HUES48 (cell line): ENCODE data around the gene MS4A6A.
"Not testable (repeated sequence)": the region's sequence is repeated elsewhere in the genome, so short reads cannot be mapped to it uniquely, and the experiment has no call there.

Experiments
- H3K27ac ChIP-seq: one replicate; pipeline ENCODE4 v1.7.0; 2013; ENCODE audit warnings: low read depth, low read length, inconsistent platforms
- H3K27me3 ChIP-seq: 2 replicates; pipeline ENCODE4 v1.6.1; 2013; ENCODE audit warnings: mild to moderate bottlenecking, low read length; ENCODE audit not compliant: control insufficient read depth, insufficient read depth
- H3K36me3 ChIP-seq: 2 replicates; pipeline ENCODE4 v1.6.1; 2013; ENCODE audit warnings: low read length; ENCODE audit not compliant: control insufficient read depth, insufficient read depth
- H3K4me1 ChIP-seq: 2 replicates; pipeline ENCODE4 v1.6.1; 2013; ENCODE audit warnings: mild to moderate bottlenecking, low read length; ENCODE audit not compliant: control insufficient read depth, insufficient read depth
- H3K4me3 ChIP-seq: 2 replicates; pipeline ENCODE4 v1.5.1; 2013; ENCODE audit warnings: mild to moderate bottlenecking, low read depth, low read length
- H3K9ac ChIP-seq: 2 replicates; pipeline ENCODE4 v1.6.1; 2013; ENCODE audit warnings: mild to moderate bottlenecking, low read depth, low read length, moderate library complexity
- H3K9me3 ChIP-seq: 2 replicates; pipeline ENCODE4 v1.6.1; 2013; ENCODE audit warnings: low read length; ENCODE audit not compliant: control insufficient read depth, insufficient read depth

Gene MS4A6A

GRCh38 chr11:60159868-60160267 lies 23.0 kb downstream of the MS4A6A start:
- no peak overlapping the region for H3K27ac ChIP-seq
- H3K9me3 ChIP-seq = no peaks in the 10 kb centered on the region; the same call in 1 of the 2 replicates
- H3K27me3 ChIP-seq = no peaks in the 10 kb centered on the region
- H3K4me3 ChIP-seq = no peak overlapping the region
- no peak overlapping the region for H3K9ac ChIP-seq
- H3K36me3 ChIP-seq = no peaks in the 10 kb centered on the region
- no peaks in the 10 kb centered on the region for H3K4me1 ChIP-seq

DNA sequence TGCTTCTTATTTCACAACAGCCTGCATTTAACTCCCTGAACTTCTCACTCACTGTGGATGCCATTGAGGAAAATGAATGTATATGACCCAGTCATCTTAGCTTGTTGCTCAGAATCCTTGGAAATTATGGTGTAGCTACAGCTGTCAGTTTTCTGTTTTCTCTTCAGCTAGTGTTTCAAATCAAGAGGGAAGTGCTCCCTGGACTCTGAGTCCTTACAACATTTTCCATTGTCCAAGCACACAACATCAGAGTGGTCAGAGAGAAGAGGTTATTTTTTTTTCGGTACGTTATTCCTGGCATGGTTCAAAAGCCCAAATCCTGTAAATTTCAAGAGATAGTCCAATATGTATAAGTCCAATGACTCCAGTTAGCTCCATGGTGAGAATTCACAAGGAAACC lies 23.6 kb downstream of the MS4A6A start:
- Histone ChIP-seq H3K27ac (no peak overlapping the region), H3K4me1 (no peaks in the 10 kb centered on the region), H3K36me3 (no peaks in the 10 kb centered on the region), H3K9me3 (no peaks in the 10 kb centered on the region; the same call in 1 of the 2 replicates), H3K9ac (no peak overlapping the region), H3K4me3 (no peak overlapping the region), H3K27me3 (no peaks in the 10 kb centered on the region)

GRCh38 chr11:60158636-60159035 lies 24.2 kb downstream of the MS4A6A start:
- Histone ChIP-seq H3K9me3 (no peaks in the 10 kb centered on the region; the same call in 1 of the 2 replicates), H3K4me1 (no peaks in the 10 kb centered on the region), H3K4me3 (no peak overlapping the region), H3K36me3 (no peaks in the 10 kb centered on the region), H3K9ac (no peak overlapping the region), H3K27ac (no peak overlapping the region), H3K27me3 (no peaks in the 10 kb centered on the region)

GRCh38 chr11:60155931-60156330 lies 27.0 kb downstream of the MS4A6A start:
- Histone ChIP-seq H3K36me3 (no peaks in the 10 kb centered on the region), H3K27ac (no peak overlapping the region), H3K27me3 (no peaks in the 10 kb centered on the region), H3K4me3 (no peak overlapping the region), H3K4me1 (no peaks in the 10 kb centered on the region), H3K9ac (no peak overlapping the region), H3K9me3 (no peaks in the 10 kb centered on the region; the same call in 1 of the 2 replicates)

DNA sequence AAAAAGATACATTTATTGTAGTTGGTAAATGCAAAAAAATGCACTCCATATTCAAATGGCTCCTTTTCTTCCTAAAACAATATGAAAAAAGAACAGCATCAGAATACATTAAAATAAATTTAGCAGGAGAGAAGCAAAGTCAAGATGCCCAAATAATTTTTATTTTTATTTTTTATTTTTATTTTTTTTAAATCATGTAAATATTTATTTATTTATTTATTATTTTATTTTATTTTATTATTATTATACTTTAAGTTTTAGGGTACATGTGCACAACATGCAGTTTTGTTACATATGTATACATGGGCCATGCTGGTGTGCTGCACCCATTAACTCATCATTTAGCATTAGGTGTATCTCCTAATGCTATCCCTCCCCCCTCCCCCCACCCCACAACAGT lies 30.2 kb downstream of the MS4A6A start:
- not testable (repeated sequence) for H3K27me3 ChIP-seq, H3K27ac ChIP-seq, H3K9me3 ChIP-seq, H3K4me3 ChIP-seq, H3K36me3 ChIP-seq, H3K9ac ChIP-seq, H3K4me1 ChIP-seq

DNA sequence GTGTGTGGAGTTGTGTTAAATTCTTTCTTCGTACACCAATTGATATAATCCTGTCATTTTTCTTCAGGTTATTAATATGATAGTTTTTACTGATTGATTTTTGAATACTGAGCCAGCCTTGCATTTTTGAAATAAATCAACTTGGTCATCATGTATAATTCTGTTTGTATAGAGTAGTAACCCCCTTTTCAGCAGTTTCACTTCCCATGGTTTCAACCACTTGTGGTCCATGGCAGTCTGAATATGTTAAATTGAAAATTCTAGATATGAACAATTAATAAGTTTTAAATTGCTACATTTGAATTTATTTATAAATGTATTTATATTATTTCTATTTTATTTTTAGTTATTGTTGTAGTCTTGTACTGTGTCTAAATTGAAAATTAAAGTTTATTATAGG lies 32.6 kb downstream of the MS4A6A start:
- Histone ChIP-seq H3K4me1 (no peaks in the 10 kb centered on the region), H3K27ac (no peak overlapping the region), H3K9ac (no peak overlapping the region), H3K9me3 (no peaks in the 10 kb centered on the region; the same call in 1 of the 2 replicates), H3K4me3 (no peak overlapping the region), H3K36me3 (no peaks in the 10 kb centered on the region), H3K27me3 (no peaks in the 10 kb centered on the region)

DNA sequence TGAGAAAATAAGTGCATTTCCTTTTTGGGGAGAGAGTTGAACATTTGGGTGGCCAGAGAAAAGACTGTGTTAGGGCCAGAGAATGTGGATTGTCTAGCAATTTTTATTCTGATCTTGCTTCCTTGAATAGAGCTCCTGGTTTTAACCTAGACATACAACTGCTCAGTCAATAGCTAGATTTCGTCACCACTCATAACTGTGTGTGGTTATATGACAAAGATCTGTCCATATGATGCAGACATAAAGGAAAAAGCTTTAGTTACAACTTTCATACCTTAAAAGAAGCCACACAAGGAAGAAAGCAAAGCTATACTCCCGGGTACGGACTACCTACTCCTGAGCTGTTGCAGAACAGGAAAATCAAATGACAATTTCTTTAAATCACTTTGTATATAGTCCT lies 37.2 kb downstream of the MS4A6A start:
- H3K4me1 ChIP-seq = no peaks in the 10 kb centered on the region
- no peaks in the 10 kb centered on the region for H3K27me3 ChIP-seq
- H3K9ac ChIP-seq = no peak overlapping the region
- H3K36me3 ChIP-seq = no peaks in the 10 kb centered on the region
- H3K27ac ChIP-seq = no peak overlapping the region
- H3K4me3 ChIP-seq = no peak overlapping the region
- no peaks in the 10 kb centered on the region for H3K9me3 ChIP-seq

DNA sequence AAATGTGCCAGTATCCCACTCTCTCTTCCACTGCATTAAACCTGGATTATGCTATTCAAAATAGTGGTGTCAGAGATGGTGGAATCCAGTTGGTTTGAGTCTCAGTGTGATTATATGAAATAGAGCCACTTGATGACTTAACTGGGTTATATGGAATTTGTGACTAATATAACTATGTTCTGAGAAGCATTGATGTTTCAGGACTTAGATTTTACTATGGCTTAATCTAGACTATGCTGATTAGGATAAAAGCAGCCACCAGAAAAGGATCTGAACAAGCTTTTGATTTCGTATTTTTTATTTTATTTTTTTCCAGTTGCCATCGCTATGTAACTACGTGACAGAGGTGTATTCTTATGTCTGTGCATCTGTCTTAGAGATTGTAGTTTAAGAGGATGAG lies 39.1 kb downstream of the MS4A6A start:
- Histone ChIP-seq H3K4me3 (no peak overlapping the region), H3K9me3 (no peaks in the 10 kb centered on the region), H3K9ac (no peak overlapping the region), H3K27me3 (no peaks in the 10 kb centered on the region), H3K4me1 (no peaks in the 10 kb centered on the region), H3K36me3 (no peaks in the 10 kb centered on the region), H3K27ac (no peak overlapping the region)

DNA sequence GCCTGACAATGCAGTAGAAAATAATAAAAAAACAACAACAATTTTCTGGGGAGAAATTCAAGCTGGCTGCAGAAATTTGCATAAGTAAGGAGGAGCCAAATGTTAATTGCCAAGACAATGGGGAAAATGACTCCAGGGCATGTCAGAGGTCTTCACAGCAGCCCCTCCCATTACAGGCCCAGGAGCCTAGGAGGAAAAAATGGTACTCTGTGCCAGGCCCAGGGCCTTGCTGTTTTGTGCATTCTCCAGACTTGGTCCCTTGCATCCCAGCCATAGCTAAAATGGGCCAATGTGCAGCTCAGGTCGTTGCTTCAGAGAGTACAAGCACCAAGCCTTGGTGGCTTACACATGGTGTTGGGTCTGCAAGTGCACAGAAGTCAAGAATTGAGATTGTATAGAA lies 49.0 kb downstream of the MS4A6A start:
- no peaks in the 10 kb centered on the region for H3K27me3 ChIP-seq
- no peaks in the 10 kb centered on the region for H3K36me3 ChIP-seq
- H3K4me1 ChIP-seq = no peaks in the 10 kb centered on the region
- peaks cover 16% of the 10 kb centered on the region for H3K9me3 ChIP-seq
- no peak overlapping the region for H3K27ac ChIP-seq
- no peak overlapping the region for H3K4me3 ChIP-seq
- no peak overlapping the region for H3K9ac ChIP-seq

GRCh38 chr11:60131912-60132311 lies 51.0 kb downstream of the MS4A6A start:
- Histone ChIP-seq H3K9ac (no peak overlapping the region), H3K36me3 (no peaks in the 10 kb centered on the region), H3K27me3 (no peaks in the 10 kb centered on the region), H3K4me1 (no peaks in the 10 kb centered on the region; the same call in 1 of the 2 replicates), H3K27ac (no peak overlapping the region), H3K9me3 (peaks cover 16% of the 10 kb centered on the region), H3K4me3 (no peak overlapping the region)

- Histone ChIP-seq H3K27me3 (no peaks in the 10 kb centered on the region), H3K27ac (no peak overlapping the region), H3K4me1 (no peaks in the 10 kb centered on the region; the same call in 1 of the 2 replicates), H3K4me3 (no peak overlapping the region), H3K9me3 (peaks cover 16% of the 10 kb centered on the region), H3K36me3 (no peaks in the 10 kb centered on the region), H3K9ac (no peak overlapping the region)
Observed at GRCh38 chr11:60130496-60130895, 52.4 kb downstream of the MS4A6A start.

DNA sequence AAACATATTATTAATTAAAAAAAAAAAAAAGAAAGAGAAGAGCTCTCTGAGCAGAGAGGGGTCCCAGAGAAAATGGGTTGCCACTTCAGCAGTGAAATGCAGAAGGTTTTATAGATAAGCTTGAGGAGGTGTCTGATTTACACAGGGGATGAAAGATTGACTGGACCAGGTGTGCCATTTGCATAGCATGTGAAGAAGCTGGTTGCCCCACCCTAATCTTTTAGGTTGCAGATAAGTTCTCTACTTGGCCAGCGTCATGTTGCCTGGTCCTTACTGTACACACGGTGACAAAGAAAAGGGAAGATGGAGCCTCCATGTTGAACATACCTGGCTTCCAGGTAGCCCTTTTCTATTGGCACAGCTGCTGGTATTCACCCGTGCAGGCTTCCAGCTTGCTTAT lies 53.0 kb downstream of the MS4A6A start:
- no peak overlapping the region for H3K27ac ChIP-seq
- H3K9ac ChIP-seq = no peak overlapping the region
- H3K36me3 ChIP-seq = no peaks in the 10 kb centered on the region
- peaks cover 16% of the 10 kb centered on the region for H3K9me3 ChIP-seq
- H3K4me3 ChIP-seq = no peak overlapping the region
- H3K4me1 ChIP-seq = peaks cover 3% of the 10 kb centered on the region
- no peaks in the 10 kb centered on the region for H3K27me3 ChIP-seq
